HepG2 (cell line): ENCODE measurements around the gene RBPJ. TPM values are rescaled to one million over a fixed set of nuclear protein-coding genes. Genes with fewer than 3 reads are reported as not detected.

Source experiments
- FOXJ3 ChIP-seq: sonication (generic); formaldehyde crosslinking; IDR thresholded peaks from 2 replicates; pipeline ENCODE4 v1.4.0; 2020; ENCODE audit warnings: missing genetic modification reagents, mild to moderate bottlenecking, borderline replicate concordance
- MED13 ChIP-seq: sonication (generic); formaldehyde crosslinking; IDR thresholded peaks from 2 replicates; pipeline ENCODE4 v1.5.0; 2020; ENCODE audit warnings: missing genetic modification reagents
- polyA plus RNA-seq, 8 experiments: library from polyadenylated mRNA; depleted of rRNA in 3 of 8; stranded (reverse) in 7 of 8; unstranded in 1 of 8; fragments of >200 nt; fragmentation: Illumina TruSeq in 4 of 8; extraction: Trizol in 4 of 8; gene quantifications; 2 replicates each; pipeline versions ENCODE4 v1.2.1 to v1.2.3, GENCODE V29; 2011 to 2016; ENCODE audit warnings: low read depth in 4 of 8, missing spikeins in 1 of 8, mixed read lengths in 1 of 8; ENCODE audit not compliant: insufficient read depth in 1 of 8
- total RNA-seq, 5 experiments: library from RNA; depleted of rRNA; stranded (reverse); fragments of >200 nt; fragmentation: Illumina TruSeq; extraction: Trizol; gene quantifications; 2 replicates each; pipeline ENCODE4 v1.2.3, GENCODE V29; 2016; ENCODE audit warnings: low read depth in 1 of 5
- TF ChIP-seq, protein P1 (sequence below): sonication (generic); IDR thresholded peaks from 2 replicates; pipeline ENCODE4 v1.6.1; 2016; ENCODE audit warnings: low read depth, borderline replicate concordance
- TF ChIP-seq, protein P2 (sequence below), 2 experiments: sonication (generic) in 1 of 2; formaldehyde crosslinking in 1 of 2; IDR thresholded peaks; 2 replicates each; pipeline versions ENCODE4 v1.4.0 to v1.6.1; 2018 to 2020; ENCODE audit warnings: missing genetic modification reagents in 2 of 2, borderline replicate concordance in 1 of 2, low read depth in 1 of 2, mild to moderate bottlenecking in 1 of 2, missing biosample characterization in 1 of 2
- TF ChIP-seq, protein P3 (sequence below): sonication (generic); formaldehyde crosslinking; IDR thresholded peaks from 2 replicates; pipeline ENCODE4 v1.5.0; 2020; ENCODE audit warnings: missing genetic modification reagents
- TF ChIP-seq, protein P4 (sequence below): sonication (generic); formaldehyde crosslinking; IDR thresholded peaks from 2 replicates; pipeline ENCODE4 v1.4.0; 2020; ENCODE audit warnings: missing genetic modification reagents, mild to moderate bottlenecking, borderline replicate concordance

Gene RBPJ
- total and polyA plus RNA-seq, 2 of the 13 experiments (the other 11 are each of a cell fraction or from before 2014, with no cell fraction given): 25.9 to 33.2 TPM

DNA sequence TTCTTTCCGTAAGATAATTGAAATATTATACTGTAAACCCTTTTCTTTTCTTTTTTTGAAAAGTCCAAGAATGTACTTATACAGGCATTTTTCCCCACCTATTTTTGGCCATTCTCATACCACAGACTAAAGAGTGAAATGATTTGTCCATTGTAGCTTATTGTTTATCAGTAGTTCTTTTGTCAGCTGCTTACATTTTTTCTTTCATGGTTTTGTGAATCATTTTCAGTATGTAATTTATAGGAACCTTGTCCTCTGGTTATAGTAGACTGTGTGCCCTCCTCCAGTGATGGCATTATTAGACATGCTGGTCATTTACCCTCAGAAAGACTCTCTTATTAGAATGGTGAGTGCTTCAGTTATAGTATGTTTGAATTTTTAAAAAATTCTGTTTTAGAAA, 112.7 kb downstream of the RBPJ start (continued):
- TF ChIP-seq, protein P1, sequence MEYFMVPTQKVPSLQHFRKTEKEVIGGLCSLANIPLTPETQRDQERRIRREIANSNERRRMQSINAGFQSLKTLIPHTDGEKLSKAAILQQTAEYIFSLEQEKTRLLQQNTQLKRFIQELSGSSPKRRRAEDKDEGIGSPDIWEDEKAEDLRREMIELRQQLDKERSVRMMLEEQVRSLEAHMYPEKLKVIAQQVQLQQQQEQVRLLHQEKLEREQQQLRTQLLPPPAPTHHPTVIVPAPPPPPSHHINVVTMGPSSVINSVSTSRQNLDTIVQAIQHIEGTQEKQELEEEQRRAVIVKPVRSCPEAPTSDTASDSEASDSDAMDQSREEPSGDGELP: no peak
- TF ChIP-seq, protein P2, sequence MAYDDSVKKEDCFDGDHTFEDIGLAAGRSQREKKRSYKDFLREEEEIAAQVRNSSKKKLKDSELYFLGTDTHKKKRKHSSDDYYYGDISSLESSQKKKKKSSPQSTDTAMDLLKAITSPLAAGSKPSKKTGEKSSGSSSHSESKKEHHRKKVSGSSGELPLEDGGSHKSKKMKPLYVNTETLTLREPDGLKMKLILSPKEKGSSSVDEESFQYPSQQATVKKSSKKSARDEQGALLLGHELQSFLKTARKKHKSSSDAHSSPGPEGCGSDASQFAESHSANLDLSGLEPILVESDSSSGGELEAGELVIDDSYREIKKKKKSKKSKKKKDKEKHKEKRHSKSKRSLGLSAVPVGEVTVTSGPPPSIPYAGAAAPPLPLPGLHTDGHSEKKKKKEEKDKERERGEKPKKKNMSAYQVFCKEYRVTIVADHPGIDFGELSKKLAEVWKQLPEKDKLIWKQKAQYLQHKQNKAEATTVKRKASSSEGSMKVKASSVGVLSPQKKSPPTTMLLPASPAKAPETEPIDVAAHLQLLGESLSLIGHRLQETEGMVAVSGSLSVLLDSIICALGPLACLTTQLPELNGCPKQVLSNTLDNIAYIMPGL (CRISPR knock-in tag; IDR thresholded peaks at IDR 0.05; ENCODE audit: borderline replicate concordance in 1 of 2, low read depth in 1 of 2): no peak
- TF ChIP-seq MED13 (no peak), FOXJ3 (CRISPR knock-in tag) (no peak)
- TF ChIP-seq, protein P3, sequence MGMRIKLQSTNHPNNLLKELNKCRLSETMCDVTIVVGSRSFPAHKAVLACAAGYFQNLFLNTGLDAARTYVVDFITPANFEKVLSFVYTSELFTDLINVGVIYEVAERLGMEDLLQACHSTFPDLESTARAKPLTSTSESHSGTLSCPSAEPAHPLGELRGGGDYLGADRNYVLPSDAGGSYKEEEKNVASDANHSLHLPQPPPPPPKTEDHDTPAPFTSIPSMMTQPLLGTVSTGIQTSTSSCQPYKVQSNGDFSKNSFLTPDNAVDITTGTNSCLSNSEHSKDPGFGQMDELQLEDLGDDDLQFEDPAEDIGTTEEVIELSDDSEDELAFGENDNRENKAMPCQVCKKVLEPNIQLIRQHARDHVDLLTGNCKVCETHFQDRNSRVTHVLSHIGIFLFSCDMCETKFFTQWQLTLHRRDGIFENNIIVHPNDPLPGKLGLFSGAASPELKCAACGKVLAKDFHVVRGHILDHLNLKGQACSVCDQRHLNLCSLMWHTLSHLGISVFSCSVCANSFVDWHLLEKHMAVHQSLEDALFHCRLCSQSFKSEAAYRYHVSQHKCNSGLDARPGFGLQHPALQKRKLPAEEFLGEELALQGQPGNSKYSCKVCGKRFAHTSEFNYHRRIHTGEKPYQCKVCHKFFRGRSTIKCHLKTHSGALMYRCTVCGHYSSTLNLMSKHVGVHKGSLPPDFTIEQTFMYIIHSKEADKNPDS (CRISPR knock-in tag): no peak
- TF ChIP-seq, protein P4, sequence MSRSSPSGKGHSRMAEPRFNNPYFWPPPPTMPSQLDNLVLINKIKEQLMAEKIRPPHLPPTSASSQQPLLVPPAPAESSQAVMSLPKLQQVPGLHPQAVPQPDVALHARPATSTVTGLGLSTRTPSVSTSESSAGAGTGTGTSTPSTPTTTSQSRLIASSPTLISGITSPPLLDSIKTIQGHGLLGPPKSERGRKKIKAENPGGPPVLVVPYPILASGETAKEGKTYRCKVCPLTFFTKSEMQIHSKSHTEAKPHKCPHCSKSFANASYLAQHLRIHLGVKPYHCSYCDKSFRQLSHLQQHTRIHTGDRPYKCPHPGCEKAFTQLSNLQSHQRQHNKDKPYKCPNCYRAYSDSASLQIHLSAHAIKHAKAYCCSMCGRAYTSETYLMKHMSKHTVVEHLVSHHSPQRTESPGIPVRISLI (CRISPR knock-in tag): no peak
